GM19239 (cell line): ENCODE results near the gene PCDHGA8.
A peak's percentile ranks its signal among the peaks of the same experiment; 100 is the strongest.
"Not testable (repeated sequence)": the region's sequence is repeated elsewhere in the genome, so short reads cannot be mapped to it uniquely, and the experiment has no call there.

Source experiments
- DNase-seq: peaks from one replicate; pipeline ENCODE4 v3.0.0; 2011; ENCODE audit warnings: low spot score; ENCODE audit not compliant: insufficient read length
- FAIRE-seq: peaks from 2 replicates; lab custom pipeline; 2011; peaks lifted over from hg19 to GRCh38; lab: Jason Lieb, UNC

The PCDHGA8 gene

GRCh38 chr5:141427783-141428426 is 35.5 kb downstream of the PCDHGA8 start:
- DNase-seq (no peak), FAIRE-seq (no peak)

- no peak for DNase-seq
- FAIRE-seq: peak; percentile 84
Measured at GRCh38 chr5:141430332-141431113, 38.1 kb downstream of the PCDHGA8 start, which contains the start of gene PCDHGA12. TSS of gene PCDHGA12 (plus strand) at chr5:141430507. CDS start at chr5:141430760, 253 bp downstream.

GRCh38 chr5:141431286-141431685 is 38.9 kb downstream of the PCDHGA8 start:
- FAIRE-seq: no peak
- DNase-seq: no peak

GRCh38 chr5:141432308-141432707 is 39.9 kb downstream of the PCDHGA8 start:
- not testable (repeated sequence) for DNase-seq, FAIRE-seq

- FAIRE-seq: not testable (repeated sequence)
Measured at GRCh38 chr5:141432726-141433125, 40.3 kb downstream of the PCDHGA8 start.

GRCh38 chr5:141434006-141434405 is 41.6 kb downstream of the PCDHGA8 start:
- DNase-seq: no peak
- no peak for FAIRE-seq

More at GRCh38 chr5:141432726-141433125, 40.3 kb downstream of the PCDHGA8 start:
- DNase-seq: not testable (repeated sequence)

GRCh38 chr5:141437221-141437620 is 44.8 kb downstream of the PCDHGA8 start:
- FAIRE-seq (no peak), DNase-seq (no peak)

- DNase-seq (no peak), FAIRE-seq (no peak)
Measured at GRCh38 chr5:141439411-141440141, 47.1 kb downstream of the PCDHGA8 start.

- no peak for FAIRE-seq
Measured at GRCh38 chr5:141440341-141440740, 47.9 kb downstream of the PCDHGA8 start.

GRCh38 chr5:141441571-141442170 is 49.2 kb downstream of the PCDHGA8 start:
- FAIRE-seq (no peak), DNase-seq (no peak)

More at GRCh38 chr5:141440341-141440740, 47.9 kb downstream of the PCDHGA8 start:
- no peak for DNase-seq
